22Rv1 (cell line): Measurements from ENCODE around the gene PSMG4.

ENCODE experiments used
- ZFX ChIP-seq: fragments of 450-650 bp; IDR thresholded peaks from 2 replicates; pipeline ENCODE4 v1.6.1; 2017; ENCODE audit warnings: antibody characterized with exemption, borderline replicate concordance
- TF ChIP-seq, protein P1 (sequence below): fragments of 450-650 bp; IDR thresholded peaks from 2 replicates; pipeline ENCODE4 v1.5.1; 2017; ENCODE audit warnings: mild to moderate bottlenecking

DNA sequence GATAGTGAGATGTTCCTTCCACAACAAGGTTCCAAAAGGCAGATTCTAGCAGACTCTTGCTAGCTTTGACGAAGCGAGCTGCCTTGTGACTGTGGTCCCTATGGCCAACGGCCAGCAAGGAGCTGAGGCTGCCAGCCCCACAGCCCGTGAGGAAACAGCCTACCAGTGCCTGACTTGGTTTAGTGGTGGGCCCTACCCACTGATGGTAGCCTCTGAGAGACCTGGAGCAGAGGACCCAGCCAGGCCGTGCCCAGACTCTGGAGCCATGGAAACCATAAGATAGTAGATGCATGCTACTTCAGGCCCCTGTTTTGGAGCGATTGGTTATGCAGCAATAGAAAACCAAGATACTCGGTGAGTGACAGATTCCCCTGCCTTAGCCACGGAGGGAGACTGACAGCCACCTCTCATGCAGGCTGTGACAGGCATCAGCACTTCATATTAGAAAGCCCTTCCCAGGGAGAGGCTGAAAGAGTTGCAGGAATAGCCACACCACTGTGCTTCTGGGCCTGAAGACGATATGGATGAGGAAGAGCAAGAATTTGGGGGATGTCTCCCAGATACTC lies 19.2 kb downstream of the PSMG4 start:
- TF ChIP-seq, protein P1, sequence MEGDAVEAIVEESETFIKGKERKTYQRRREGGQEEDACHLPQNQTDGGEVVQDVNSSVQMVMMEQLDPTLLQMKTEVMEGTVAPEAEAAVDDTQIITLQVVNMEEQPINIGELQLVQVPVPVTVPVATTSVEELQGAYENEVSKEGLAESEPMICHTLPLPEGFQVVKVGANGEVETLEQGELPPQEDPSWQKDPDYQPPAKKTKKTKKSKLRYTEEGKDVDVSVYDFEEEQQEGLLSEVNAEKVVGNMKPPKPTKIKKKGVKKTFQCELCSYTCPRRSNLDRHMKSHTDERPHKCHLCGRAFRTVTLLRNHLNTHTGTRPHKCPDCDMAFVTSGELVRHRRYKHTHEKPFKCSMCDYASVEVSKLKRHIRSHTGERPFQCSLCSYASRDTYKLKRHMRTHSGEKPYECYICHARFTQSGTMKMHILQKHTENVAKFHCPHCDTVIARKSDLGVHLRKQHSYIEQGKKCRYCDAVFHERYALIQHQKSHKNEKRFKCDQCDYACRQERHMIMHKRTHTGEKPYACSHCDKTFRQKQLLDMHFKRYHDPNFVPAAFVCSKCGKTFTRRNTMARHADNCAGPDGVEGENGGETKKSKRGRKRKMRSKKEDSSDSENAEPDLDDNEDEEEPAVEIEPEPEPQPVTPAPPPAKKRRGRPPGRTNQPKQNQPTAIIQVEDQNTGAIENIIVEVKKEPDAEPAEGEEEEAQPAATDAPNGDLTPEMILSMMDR, result no peak
- no peak for TF ChIP-seq ZFX
